ENCODE data around the gene TNNI2. TPM values are rescaled to one million over a fixed set of nuclear protein-coding genes. Genes with fewer than 3 reads are reported as not detected.
"Not testable (repeated sequence)": the region's sequence is repeated elsewhere in the genome, so short reads cannot be mapped to it uniquely, and the experiment has no call there.

The TNNI2 gene
- total RNA-seq, 2 donors from 2014 or later: not detected

DNA sequence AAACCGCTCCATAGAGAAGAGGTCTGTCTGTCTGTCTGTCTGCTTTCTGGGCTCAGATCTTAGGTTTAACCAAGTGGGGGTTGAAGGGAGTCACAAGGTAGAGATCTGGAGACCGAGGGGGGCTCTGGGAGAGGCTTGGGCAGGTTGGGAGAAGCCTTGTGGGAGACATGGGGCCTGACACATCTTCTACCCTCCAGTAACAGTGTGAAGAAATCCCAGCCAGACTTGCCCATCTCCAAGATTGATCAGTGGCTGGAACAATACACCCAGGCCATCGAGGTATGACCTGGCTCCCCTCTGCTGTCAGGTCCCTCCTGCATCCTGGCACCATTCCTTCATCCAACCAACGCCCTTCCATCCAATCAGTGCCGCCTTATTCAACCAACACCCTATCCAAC lies 45.5 kb downstream of the TNNI2 start:
- Mint-ChIP-seq H3K36me3 (ENCODE audit: low read depth) (peaks cover 2% of the 10 kb centered on the region), H3K4me1 (peaks cover 27% of the 10 kb centered on the region), H3K4me3 (no peak overlapping the region), H3K27ac (no peak overlapping the region), H3K27me3 (no peaks in the 10 kb centered on the region)
- DNase-seq (no peak), ATAC-seq (no peak)
- no peaks in the 10 kb centered on the region for H3K9me3 ChIP-seq (ENCODE audit: control insufficient read depth, low read length, poor library complexity, severe bottlenecking)

DNA sequence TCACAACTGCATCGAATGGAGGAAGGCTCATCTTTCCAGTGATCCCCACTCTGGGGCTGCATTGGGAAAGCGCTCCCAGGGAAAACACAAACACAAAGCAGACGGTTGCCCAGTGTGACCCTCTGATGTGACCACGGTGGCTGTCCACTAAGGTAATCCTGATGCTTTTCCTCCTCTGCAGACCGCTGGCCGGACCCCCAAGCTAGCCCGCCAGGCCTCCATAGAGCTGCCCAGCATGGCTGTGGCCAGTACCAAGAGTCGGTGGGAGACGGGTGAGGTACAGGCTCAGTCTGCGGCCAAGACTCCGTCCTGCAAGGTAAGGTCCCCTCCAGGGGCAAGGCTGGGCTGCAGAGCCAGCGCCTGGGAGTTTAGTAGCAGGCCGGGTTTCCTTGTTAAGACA lies 47.8 kb downstream of the TNNI2 start:
- not testable (repeated sequence) for H3K36me3 Mint-ChIP-seq (ENCODE audit: low read depth); ATAC-seq; H3K9me3 ChIP-seq (ENCODE audit: control insufficient read depth, low read length, poor library complexity, severe bottlenecking); H3K4me3 Mint-ChIP-seq; H3K27ac Mint-ChIP-seq; H3K27me3 Mint-ChIP-seq; DNase-seq
- H3K4me1 Mint-ChIP-seq: peaks cover 25% of the 10 kb centered on the region

DNA sequence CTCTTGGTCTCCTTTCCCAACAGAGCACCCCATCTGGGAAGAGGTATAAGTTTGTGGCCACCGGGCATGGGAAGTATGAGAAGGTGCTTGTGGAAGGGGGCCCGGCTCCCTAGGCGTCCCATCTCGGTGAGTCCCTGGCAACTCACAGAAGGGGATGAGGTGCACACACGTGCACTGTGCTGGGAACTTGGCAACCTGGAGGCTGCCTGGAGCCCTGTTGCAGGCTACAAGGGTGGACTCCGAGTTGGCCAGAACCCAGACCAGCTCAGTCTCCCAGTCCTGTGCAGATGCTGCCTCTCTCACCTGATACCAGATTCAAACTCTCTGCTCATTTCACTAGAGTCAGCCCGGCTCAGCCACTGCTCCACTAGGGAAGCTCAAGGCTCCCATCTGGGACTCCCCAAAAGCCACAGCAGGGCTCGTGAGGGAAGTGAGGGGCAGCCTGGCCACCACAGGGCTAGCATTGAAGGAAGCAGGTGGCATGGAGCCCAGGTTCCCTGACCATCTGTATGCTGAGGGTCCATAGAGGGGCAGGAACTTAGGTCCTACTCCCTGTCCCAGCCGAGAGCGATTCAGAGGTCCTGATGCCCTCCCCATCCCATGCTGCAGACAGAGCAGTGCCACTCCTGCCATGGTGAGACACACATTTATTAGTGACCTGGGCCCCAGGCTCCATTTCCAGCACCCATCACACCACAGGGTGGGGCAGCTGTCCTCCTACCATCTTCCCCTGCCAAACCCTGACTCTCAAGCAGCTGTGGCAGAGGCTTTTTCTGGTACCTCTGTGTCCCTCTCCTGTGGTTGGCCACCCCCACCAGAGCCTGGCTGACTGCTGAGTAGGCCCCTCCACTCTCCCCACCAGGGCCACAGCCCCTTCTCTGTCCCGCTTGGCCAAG lies 48.9 kb downstream of the TNNI2 start:
- Mint-ChIP-seq H3K27ac (peak overlapping the region; percentile 75), H3K27me3 (no peaks in the 10 kb centered on the region), H3K4me1 (peaks cover 20% of the 10 kb centered on the region), H3K4me3 (no peak overlapping the region), H3K36me3 (ENCODE audit: low read depth) (peaks cover 2% of the 10 kb centered on the region)
- DNase-seq (no peak), ATAC-seq (no peak)
- no peaks in the 10 kb centered on the region for H3K9me3 ChIP-seq (ENCODE audit: control insufficient read depth, low read length, poor library complexity, severe bottlenecking)

DNA sequence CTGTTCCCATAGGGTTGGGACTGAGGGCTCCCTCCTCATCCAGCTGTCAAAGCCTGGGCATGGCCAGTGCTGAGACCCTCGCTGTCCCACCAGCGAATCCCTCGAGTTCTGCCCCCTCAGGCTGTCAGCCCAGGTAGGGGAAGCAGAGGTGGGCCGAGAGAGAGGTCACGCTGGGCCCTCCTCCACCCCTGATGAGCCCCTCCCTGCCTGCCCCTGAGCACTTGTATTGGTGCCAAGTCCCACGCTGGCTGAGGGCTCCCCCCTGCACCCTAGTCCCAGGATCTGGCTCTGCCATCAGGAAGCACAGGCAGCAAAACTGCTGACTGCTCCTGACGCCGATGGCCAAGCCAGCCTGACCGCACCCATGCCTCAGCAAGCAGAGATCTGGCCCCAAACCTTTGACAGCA lies 49.6 kb downstream of the TNNI2 start:
- peaks cover 20% of the 10 kb centered on the region for H3K4me1 Mint-ChIP-seq
- H3K27me3 Mint-ChIP-seq: no peaks in the 10 kb centered on the region
- DNase-seq (peak in 1 of 3 donors; percentile 10), ATAC-seq (no peak)
- peak overlapping the region; percentile 82 for H3K4me3 Mint-ChIP-seq
- H3K9me3 ChIP-seq (ENCODE audit: control insufficient read depth, low read length, poor library complexity, severe bottlenecking): no peaks in the 10 kb centered on the region
- H3K36me3 Mint-ChIP-seq (ENCODE audit: low read depth): peaks cover 2% of the 10 kb centered on the region
- peak overlapping the region; percentile 75 for H3K27ac Mint-ChIP-seq

DNA sequence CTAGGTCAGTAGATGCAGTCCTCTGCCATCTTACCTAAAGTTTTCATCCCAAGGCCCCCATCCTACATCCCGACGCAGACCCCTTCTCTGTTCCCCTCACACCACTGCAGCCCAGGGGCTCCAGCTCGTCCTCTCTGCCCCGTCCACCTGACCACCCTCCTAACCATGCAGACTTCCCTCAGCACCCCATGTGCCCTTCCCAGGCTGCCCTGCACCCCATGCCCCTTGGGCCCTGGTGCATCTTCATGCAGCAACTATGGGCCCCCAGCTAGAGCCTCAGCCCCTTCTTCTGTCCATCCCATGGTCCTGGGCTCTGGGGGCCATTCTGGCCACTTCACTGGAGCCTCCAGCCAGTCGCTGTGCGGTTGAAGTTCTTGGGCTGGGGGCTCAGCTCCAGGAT lies 50.0 kb downstream of the TNNI2 start:
- H3K9me3 ChIP-seq (ENCODE audit: control insufficient read depth, low read length, poor library complexity, severe bottlenecking): no peaks in the 10 kb centered on the region
- DNase-seq (no peak), ATAC-seq (peak; percentile 13)

GRCh38 chr11:1889224-1889930 lies 50.6 kb downstream of the TNNI2 start:
- Mint-ChIP-seq H3K27ac (peak overlapping the region; percentile 75), H3K4me3 (peak overlapping the region; percentile 82), H3K4me1 (peaks cover 23% of the 10 kb centered on the region), H3K36me3 (ENCODE audit: low read depth) (peaks cover 2% of the 10 kb centered on the region), H3K27me3 (no peaks in the 10 kb centered on the region)
- H3K9me3 ChIP-seq (ENCODE audit: control insufficient read depth, low read length, poor library complexity, severe bottlenecking): no peaks in the 10 kb centered on the region
- peak; percentile 94 for ATAC-seq
- DNase-seq: peak; percentile 53 to 60 (median 60)

More for the DNA sequence above, 50.0 kb downstream of the TNNI2 start:
- no peaks in the 10 kb centered on the region for H3K27me3 Mint-ChIP-seq
- H3K4me3 Mint-ChIP-seq: peak overlapping the region; percentile 82
- peaks cover 24% of the 10 kb centered on the region for H3K4me1 Mint-ChIP-seq
- peaks cover 2% of the 10 kb centered on the region for H3K36me3 Mint-ChIP-seq (ENCODE audit: low read depth)
- H3K27ac Mint-ChIP-seq: peak overlapping the region; percentile 75

DNA sequence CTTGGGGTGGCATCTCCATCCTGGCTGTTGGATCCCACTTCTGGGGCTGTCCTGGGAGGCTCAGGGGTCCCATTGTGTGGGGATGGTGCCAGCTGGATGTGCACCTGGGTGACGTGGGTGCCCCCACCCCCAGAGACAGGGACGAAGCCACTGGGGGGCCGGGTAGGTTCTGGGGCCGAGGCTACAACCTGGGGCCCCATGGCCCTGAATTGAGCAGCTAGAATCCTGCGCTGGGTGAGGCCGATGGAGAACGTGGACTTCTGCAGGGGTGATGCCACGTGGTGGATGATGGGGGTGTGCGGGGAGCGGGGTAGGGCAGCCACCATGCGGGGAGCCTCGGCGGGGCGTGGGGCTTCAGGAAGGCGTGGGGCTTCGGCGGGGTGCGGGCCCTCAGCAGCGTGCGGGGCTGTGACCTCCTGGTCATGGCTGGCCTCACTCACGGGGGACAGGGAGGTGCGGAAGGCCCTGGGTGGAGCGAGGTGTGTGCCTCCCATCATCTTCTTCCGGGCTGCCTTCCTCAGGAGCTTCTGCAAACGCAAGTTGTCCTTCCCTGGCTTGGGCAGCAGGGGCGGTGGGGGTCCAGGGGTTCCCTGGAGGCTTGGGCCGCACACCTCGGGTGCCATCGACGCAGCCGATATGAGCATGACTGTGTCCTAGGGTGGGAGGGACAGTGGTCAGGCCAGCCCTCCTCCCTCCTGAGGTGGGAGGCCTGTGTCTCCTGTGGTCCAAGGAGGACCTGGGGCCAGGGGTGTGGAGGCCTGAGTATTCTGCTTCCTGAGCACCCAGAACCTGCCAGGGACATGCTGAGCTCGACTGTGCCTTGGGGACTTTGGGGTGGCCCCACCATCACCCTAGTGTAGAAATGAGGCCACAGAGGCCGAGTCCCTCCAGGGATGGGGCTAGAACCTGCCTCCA lies 51.4 kb downstream of the TNNI2 start:
- Mint-ChIP-seq H3K36me3 (ENCODE audit: low read depth) (peaks cover 2% of the 10 kb centered on the region), H3K4me3 (peak overlapping the region; percentile 82), H3K4me1 (peaks cover 23% of the 10 kb centered on the region), H3K27me3 (no peaks in the 10 kb centered on the region), H3K27ac (peak overlapping the region; percentile 75)
- ATAC-seq (no peak), DNase-seq (no peak)
- H3K9me3 ChIP-seq (ENCODE audit: control insufficient read depth, low read length, poor library complexity, severe bottlenecking): no peaks in the 10 kb centered on the region

Other genes starting within 250 kb of the TNNI2 start
- not detected for gene KRTAP5-2, start 240.7 kb upstream of the TNNI2 start, total RNA-seq
- gene KRTAP5-3, start 230.5 kb upstream of the TNNI2 start, total RNA-seq: not detected
- gene KRTAP5-4, start 216.8 kb upstream of the TNNI2 start, total RNA-seq: not detected
- not detected for gene KRTAP5-5, start 209.2 kb upstream of the TNNI2 start, total RNA-seq
- not detected for gene KRTAP5-6, start 141.8 kb upstream of the TNNI2 start, total RNA-seq
- gene IFITM10, start 88.4 kb upstream of the TNNI2 start, total RNA-seq: under 1 TPM; 0.78 to 0.90 TPM
- 10 to 100 TPM; 79.6 to 83.2 TPM for gene CTSD, start 75.1 kb upstream of the TNNI2 start, total RNA-seq
- not detected for gene SYT8, start 4.0 kb upstream of the TNNI2 start, total RNA-seq
- gene LSP1, start 14.1 kb downstream of the TNNI2 start, total RNA-seq: 100 to 1,000 TPM; 297 to 299 TPM
- not detected for gene PRR33, start 52.9 kb downstream of the TNNI2 start, total RNA-seq
- gene TNNT3, start 80.7 kb downstream of the TNNI2 start, total RNA-seq: 1 to 10 TPM; 7.4 to 8.9 TPM
- gene MRPL23, start 108.4 kb downstream of the TNNI2 start, total RNA-seq: 10 to 100 TPM; 35.1 to 40.7 TPM
- not detected for gene H19, start 158.9 kb downstream of the TNNI2 start, total RNA-seq

All from T-helper 17 cell (primary cell).